GM11168 (cell line): ENCODE data around the gene NFE2L1.
"Not testable (repeated sequence)": the region's sequence is repeated elsewhere in the genome, so short reads cannot be mapped to it uniquely, and the experiment has no call there.

ENCODE experiments used
- in situ Hi-C: fragments of 300-500 bp; cut with MboI; formaldehyde crosslinking; loops from one replicate; pipeline ENCODE4 v1.12.0; 2022; ENCODE audit warnings: low sequenced_read_pairs; ENCODE audit not compliant: unreplicated experiment

Gene NFE2L1

DNA sequence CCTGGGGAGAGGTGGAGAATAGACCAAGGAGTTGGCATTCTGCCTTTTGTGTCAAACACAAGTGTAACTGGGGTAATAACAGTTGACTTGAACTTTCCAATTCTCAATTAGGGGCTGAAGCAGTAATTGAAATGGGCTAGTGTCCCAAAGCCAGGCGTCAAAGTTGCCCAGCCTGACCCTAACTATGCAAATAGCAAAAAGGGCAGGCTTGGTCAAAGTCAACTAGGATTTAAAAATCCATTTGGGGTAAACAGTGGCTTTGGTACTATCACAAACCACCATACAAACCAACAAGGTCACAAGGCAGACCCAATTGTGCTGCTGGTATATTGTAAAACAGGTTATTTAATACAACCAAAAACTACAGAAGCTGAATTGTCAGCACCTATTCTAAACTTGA is 18.0 kb downstream of the NFE2L1 start:
- in situ Hi-C loops: loop anchor here (5.0 kb wide), 1 partner anchor 34 kb away; no protein-coding TSS in a partner anchor

DNA sequence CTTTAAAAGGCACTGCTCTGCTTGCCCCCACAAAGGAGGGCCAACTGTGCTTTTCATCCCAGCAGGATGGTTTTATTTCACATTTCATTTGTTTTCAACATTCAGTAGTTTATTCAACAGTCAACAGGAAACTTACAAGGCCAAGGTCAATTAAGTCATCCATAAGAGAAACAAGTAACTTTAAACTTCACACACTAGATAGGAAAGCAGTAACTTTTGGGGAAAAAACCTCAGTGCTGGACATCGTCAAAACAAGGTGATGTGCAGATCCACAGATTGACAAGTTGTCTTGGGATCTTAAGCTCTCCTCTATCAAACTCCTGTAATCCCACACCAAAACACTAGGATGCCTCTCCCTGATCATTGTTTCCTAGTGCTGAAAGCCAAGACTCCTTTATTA is 18.5 kb downstream of the NFE2L1 start:
- in situ Hi-C loops: loop anchor here (5.0 kb wide), 1 partner anchor 34 kb away; no protein-coding TSS in a partner anchor

DNA sequence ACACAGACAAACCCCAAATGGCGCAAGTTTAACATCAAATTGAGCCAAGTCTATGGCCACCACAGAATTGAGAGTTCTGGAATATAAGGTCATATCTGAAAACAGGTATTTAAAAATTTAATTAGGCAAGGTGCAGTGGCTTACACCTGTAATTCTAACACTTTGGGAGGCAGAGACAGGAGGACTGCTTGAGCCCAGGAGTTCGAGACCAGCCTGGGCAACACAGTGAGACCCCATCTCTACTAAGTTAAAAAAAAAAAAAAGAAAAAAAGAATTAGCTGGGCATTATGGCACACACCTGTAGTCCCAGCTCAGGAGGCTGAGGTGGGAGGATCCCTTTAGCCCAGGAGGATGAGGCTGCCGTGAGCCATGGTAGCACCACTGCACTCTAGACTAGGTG is 19.1 kb downstream of the NFE2L1 start:
- in situ Hi-C loops: loop anchor here (5.0 kb wide), 1 partner anchor 35 kb away; no protein-coding TSS in a partner anchor

DNA sequence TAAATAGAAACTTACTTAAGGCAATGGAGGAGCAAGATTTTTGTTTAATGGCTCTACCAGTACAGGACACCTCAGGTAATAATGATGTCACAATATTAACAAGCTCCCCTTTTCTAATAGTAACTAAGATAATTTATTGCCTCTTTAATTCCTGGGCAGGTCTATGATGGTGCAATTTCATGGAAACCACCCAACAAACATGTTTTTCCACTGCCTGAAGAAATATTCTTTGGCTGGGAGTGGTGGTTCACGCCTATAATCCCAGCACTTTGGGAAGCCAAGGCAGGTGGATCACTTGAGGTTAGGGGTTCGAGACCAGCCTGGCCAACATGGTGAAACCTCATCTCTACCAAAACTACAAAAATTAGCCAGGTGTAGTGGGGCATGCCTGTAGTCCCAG is 19.6 kb downstream of the NFE2L1 start:
- in situ Hi-C loops: loop anchor here (5.0 kb wide), 1 partner anchor 36 kb away; no protein-coding TSS in a partner anchor

DNA sequence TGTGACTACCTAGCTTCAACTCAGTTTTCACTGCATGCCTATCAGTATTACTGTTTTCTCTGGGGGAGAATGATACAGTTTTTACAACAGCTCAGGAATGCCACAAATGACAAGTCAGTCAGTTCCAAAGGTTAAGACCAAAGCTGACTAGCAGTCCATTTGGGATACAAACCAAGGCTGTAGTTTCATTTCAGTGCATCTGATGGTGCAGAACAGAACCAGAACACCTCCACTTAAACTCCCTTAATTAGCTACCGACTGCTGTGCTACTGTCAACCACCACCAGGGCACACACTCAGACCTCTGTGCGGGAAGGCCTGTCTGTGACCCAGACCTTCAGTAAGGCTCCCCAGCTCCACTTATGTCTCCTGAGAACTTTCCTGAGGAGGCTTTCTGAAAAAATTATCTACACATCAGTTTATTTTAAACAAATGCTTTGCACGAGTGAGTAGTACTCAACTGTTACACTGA is 20.4 kb downstream of the NFE2L1 start:
- in situ Hi-C loops: loop anchor here (5.0 kb wide), 1 partner anchor 36 kb away; no protein-coding TSS in a partner anchor

DNA sequence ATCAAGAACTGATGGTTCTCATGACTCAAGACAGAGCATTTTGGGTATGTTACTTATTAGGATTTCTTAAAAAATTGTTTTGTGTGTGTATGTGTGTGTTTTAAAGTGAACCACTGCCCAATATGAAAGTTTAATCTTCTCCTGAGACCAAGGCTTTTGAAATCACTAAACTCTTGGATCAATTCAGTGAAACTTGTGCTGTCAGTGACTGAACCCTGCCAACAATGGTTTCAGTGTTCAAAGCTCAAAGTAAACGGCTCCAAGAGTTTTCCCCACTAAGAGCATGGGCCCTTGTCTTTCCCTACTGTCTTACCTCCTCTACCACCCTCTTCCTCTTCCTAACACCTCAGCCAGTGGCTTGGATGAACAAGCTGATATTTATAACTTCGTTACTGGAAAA is 22.0 kb downstream of the NFE2L1 start:
- in situ Hi-C loops: no loop called here

DNA sequence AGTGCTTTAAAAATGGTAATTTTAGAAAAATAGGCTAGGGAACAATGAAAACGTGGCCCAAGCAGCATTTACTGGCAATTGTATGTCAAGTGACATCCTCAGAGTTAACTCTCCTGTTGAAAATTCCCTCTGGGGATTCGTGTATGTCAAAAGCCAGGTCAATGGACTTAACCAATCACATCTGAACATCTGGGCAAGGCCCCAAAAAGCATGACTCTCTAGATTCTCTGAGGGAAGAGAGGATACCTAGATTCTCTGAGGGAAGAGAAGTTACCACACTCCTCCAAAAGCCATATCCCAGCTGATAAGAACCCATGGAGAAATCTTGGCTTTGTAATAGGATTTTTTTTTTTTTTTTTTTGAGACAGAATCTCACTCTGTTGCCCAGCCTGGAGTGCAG is 23.5 kb downstream of the NFE2L1 start:
- in situ Hi-C loops: no loop called here

DNA sequence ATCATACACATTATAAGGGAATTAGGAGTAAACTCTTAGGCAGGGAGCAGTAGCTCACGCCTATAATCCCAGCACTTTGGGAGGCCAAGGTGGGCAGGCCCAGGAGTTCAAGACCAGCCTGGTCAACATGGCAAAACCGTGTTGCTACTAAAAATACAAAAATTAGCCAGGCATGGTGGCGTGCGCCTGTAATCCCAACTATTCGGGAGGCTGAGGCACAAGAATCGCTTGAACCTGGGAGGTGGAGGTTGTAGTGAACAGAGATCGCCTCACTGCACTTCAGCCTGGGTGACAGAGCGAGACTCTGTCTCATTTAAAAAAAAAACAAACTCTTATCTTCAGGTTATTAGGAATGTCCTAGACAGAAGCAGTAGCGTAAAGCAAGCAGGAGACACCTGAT is 24.7 kb downstream of the NFE2L1 start:
- in situ Hi-C loops: not testable (repeated sequence)

DNA sequence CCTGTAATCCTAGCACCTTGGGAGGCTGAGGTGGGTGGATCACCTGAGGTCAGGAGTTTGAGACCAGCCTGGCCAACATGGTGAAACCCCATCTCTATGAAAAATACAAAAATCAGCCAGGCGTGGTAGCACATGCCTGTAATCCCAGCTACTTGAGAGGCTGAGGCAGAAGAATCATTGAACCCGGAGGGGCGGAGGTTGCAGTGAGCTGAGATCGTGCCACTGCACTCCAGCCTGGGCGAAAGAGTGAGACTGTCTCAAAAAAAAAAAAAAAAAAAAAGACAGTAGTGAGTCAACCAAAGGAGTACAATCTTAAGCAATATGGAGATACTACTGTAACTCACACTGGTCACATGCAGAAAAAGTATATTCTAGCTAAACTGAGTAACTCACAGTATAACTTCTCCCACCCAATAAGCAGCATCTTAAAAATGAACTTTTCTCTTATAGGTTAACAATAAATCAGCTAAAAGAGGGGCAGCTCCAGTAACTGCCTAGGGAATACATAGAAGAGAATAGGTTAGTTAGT is 25.5 kb downstream of the NFE2L1 start:
- in situ Hi-C loops: not testable (repeated sequence)

DNA sequence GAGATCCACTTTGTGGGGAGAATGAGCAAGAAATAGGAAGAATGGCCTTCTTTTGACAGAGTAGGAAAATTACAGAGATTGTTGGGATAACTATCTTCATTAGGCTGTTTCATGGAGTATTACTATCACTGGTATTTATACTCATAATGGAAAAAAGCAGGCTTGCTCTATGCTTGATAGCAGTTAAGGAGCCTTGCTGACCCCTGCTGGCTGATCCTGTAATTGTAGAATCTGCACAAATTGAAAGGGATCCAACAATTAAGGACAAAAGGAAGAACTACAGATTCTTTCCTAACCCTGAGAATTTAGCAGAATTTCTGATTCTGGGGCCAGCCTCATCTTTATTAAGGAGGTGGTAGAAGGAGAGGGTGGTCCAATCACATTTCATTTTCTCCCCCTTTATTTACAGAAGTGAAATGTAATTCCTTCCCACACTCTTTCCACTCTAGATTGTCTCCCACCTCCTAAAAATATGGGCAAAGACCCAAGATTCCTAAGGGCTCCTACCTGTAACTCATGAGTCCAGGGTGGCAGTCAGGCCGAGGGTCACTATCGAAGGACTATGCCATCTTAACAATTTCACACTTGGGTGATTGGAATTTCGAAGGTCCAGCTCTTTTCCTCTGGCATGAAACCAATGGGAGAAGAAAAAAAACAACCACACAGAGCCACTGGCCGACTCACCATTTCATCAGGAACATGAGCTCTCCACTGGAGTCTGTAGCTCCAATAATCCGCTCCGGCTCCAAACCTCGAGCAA is 26.3 kb downstream of the NFE2L1 start:
- in situ Hi-C loops: no loop called here

DNA sequence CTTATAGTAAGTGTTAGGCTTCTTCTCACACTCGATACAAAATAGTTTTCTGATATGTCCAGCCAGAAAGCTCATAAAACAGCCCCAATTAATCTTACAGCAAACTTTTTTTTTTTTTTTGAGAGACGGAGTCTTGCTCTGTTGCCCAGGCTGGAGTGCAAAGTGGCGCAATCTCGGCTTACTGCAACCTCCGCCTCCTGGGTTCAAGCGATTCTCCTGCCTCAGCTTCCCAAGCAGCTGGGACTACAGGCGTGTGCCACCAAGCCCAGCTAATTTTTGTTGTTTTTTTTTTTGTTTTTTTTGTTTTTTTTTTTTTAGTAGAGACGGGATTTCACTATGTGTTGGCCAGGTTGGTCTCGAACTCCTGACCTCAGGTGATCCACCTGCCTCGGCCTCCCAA is 29.0 kb downstream of the NFE2L1 start:
- in situ Hi-C loops: not testable (repeated sequence)

DNA sequence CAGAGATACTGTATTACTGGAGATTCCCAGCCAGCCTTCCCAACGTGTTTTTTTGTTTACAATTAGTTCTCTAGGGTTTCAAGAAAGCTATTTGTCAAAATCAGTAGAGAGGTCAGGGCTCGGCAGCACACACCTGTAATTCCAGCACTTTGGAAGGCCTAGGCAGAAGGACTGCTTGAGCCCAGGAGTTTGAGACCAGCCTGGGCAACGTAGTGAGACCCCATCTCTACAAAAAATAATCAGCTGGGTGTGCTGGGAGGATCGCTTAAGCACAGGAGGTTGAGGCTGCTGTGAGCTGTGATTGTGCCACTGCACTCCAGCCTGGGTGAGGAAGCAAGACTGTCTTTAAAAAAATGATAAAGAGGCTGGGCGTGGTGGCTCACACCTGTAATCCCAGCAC is 33.7 kb downstream of the NFE2L1 start:
- in situ Hi-C loops: loop anchor here (10.0 kb wide), 1 partner anchor 53 kb away; no protein-coding TSS in a partner anchor

DNA sequence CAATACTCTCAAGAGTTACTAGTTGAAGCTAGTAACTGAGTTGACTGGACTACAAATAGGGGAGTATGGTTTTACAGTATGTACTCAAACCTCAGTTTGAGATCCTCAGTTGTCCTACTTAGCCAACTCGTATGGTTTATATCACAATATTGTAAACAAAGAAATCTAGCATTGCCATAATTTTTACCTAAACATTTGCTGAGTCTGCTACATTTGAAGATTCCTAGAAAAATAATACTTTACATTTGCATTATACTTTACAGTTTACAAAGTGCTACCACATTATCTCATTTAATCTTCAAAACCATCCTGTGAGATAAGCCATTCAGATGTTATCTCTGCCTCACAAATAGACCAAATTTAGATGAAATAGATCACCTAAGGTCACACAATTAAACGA is 36.8 kb downstream of the NFE2L1 start:
- in situ Hi-C loops: loop anchor here (10.0 kb wide), 1 partner anchor 50 kb away; no protein-coding TSS in a partner anchor

DNA sequence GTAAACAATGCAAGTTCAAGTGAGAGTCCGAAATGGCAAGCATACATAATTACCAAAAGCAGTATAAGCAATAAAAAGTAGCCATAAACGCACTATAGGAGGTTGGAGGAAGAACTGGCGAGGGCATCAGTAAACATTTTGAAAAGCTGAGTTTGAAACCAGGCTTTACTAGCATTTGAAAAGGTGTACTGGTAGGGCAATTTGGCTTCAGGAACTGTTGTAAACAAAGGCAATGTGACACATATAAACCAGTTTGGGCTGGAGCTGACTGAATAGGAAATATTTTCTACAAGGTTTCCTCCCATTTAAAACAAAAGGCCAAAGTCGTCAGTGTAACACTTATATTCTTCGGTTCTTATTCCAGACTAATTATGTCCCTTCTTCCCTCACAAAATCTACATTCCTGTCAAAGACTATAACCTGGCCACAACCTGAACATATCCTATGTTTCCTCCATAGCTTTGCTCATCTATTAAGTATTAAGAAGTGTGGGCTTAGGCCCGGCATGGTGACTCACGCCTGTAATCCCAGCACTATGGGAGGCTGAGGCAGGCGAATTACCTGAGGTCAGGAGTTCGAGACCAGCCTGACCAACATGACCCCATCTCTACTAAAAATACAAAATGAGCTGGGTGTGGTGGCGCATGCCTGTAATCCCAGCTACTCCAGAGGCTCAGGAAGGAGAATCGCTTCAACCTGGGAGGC is 45.3 kb downstream of the NFE2L1 start:
- in situ Hi-C loops: no loop called here

DNA sequence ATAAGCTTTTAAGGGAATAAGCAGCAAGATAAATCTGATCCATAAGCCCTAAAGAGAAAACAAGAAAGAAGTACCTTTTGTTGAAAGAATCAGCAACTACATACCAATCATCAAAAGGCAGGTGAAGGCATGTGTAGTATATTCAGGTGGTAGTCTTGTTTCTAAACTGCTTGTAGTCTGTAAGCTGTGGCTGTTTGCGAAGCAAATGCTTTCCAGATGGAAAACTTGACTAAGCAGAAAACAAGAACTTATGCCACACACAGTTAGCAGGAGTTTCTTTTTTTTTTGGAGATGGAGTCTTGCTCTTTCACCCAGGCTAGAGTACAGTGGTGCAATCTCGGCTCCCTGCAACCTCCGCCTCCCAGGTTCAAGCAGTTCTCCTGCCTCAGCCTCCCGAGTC is 47.5 kb downstream of the NFE2L1 start:
- in situ Hi-C loops: no loop called here

DNA sequence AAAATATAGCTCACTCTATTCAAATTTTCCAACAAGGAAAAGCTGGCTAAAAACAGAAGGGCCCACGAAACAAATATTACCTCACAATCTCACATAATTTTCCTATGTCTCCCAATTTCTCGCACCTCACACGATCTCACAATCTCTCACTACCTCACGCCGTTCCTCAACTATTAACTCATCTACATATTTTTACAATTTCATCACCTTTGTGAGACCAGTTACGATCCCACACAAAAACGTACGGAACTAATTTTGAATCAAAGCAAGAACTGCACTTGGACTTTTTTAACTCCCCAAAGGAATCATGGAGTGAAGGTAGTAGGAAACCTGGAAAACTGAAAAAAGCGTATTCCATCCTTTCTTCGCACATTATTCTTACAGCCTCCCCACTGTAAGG is 52.0 kb downstream of the NFE2L1 start:
- in situ Hi-C loops: no loop called here

DNA sequence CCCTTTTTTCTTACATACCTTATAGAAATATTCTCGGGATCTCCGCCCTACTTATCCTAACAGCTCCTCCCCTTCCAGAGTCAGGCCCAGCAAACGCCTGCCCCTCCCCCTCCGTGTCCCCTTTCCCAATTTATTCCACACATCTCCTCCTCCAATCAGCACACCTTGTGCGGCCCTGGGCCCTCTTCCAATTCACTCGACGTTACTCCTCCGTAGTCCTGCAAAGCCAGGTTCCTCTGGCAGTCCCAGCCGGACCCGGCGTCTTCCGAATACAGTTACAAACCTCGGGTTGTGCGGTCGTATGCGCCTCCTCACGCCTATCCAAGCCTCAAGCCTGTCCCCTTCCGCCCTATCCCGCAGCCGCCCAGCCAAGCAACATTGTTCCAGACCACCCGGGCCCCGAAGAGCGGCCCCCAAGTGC is 52.4 kb downstream of the NFE2L1 start:
- in situ Hi-C loops: no loop called here

DNA sequence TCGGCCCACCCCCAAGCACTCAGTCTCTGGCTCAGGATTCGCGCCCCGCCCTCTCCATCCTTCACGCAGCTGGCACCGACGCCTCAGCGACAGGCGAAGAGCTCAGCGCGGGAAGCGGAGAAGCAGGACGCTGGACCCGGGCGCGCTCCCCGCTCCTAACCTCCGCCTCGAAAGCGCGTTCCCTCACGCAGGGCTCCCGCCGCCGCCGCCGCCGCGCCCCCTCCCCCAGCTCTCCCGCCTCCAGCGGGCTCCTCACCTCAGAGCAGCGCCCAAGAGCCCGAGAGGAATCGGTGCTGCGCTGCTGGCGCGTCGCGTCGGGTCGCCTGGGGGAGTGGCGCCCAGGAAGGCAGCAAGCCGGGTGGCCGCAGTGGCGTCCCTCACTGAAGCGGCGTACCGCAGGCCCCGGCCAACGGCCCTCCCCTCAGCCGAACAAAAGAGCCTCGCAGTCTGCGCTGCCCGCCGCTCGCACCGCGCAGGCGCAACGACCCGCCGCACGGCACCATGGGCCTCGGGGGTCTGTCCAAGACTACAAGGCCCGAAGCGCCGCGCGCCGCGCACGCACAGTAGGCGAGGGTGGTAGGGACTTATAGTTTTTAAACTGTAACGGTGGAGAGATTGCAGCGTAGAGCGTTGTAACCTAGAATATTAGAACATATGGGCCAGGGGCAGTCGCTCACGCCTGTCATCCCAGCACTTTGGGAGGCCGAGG is 53.0 kb downstream of the NFE2L1 start, which contains the start of gene CBX1:
Gene CBX1, minus strand, starts transcription at position 467 of the 709 bp plus-strand sequence. CDS start 24,474 bp downstream, outside the sequence.
- in situ Hi-C loops: no loop called here

DNA sequence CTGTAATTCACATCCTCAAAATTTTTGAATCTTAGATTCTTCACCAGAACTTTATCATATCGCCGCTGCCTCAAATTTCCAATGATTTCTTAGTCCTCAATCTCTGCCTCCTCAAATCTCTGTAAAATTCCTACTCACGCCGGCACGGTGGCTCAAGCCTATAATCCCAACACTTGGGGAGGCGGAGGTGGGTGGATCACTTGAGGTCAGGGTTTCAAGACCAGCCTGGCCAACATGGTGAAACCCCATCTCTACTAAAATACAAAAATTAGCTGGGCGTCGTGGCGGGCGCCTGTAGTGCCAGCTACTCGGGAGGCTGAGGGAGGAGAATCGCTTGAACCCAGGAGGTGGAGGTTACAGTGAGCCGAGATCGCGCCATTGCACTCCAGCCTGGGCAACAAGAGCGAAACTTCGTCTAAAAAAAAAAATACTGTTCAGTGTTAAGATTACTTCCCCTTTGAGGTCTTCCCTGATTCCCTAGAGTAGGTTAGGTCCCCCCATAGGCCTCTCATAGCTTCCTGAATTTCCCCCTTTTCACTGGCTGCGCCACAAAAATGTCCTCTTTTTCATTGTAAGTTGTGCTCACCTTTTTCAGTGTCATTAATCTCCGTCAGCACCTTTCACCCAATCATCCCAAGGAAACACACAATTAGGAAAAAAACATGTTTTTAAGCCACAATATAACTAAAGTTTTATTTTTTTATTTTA is 54.0 kb downstream of the NFE2L1 start:
- in situ Hi-C loops: no loop called here
